Spleen (tissue), 11 donors: ENCODE results near the gene FAM177B. TPM values are rescaled to one million over a fixed set of nuclear protein-coding genes. Genes with fewer than 3 reads are reported as not detected.

ENCODE experiments used
- DNase-seq: peaks from one replicate; pipeline ENCODE4 v3.0.0-alpha.2; 2020
- H3K27ac ChIP-seq, 8 donors: fragments of 200-600 bp; sonication (generic) in 7 of 8; 1 replicate in 4 of 8; 2 replicates in 4 of 8; pipeline versions ENCODE4 v1.5.0 to v1.8.0; 2016 to 2021; ENCODE audit warnings: inconsistent platforms in 4 of 8, mild to moderate bottlenecking in 4 of 8, moderate library complexity in 1 of 8
- H3K27me3 ChIP-seq, 7 donors: fragments of 200-600 bp; sonication (generic) in 6 of 7; replicated peaks in 1 of 7; 1 replicate in 4 of 7; 2 replicates in 3 of 7; pipeline versions ENCODE4 v1.5.0 to v1.8.0; 2016 to 2021; ENCODE audit warnings: inconsistent platforms in 3 of 7, mild to moderate bottlenecking in 1 of 7
- H3K36me3 ChIP-seq, 6 donors: fragments of 200-600 bp; sonication (generic) in 5 of 6; 1 replicate in 4 of 6; 2 replicates in 2 of 6; pipeline versions ENCODE4 v1.5.0 to v1.8.0; 2016 to 2021; ENCODE audit warnings: inconsistent platforms in 2 of 6
- H3K4me1 ChIP-seq, 6 donors: fragments of 200-600 bp; sonication (generic) in 5 of 6; 1 replicate in 3 of 6; 2 replicates in 3 of 6; pipeline versions ENCODE4 v1.5.0 to v1.8.0; 2016 to 2021; ENCODE audit warnings: inconsistent platforms in 3 of 6
- H3K4me3 ChIP-seq, 8 donors: fragments of 200-600 bp; sonication (generic) in 7 of 8; 1 replicate in 4 of 8; 2 replicates in 4 of 8; pipeline versions ENCODE4 v1.5.0 to v1.8.0; 2016 to 2021; ENCODE audit warnings: inconsistent platforms in 4 of 8, mild to moderate bottlenecking in 4 of 8, moderate library complexity in 2 of 8
- H3K9me3 ChIP-seq, 8 donors: fragments of 200-600 bp; sonication (generic) in 7 of 8; 1 replicate in 4 of 8; 2 replicates in 4 of 8; pipeline versions ENCODE4 v1.5.0 to v1.8.0; 2016 to 2021; ENCODE audit warnings: inconsistent platforms in 4 of 8
- POLR2A ChIP-seq, 3 donors: fragments of 450-650 bp; IDR thresholded peaks; one replicate each; pipeline ENCODE4 v1.5.1; 2017; ENCODE audit warnings: antibody characterized with exemption in 3 of 3, mild to moderate bottlenecking in 1 of 3
- POLR2AphosphoS5 ChIP-seq, 3 donors: sonication (generic); formaldehyde crosslinking; IDR thresholded peaks; one replicate each; pipeline ENCODE4 v1.5.1; 2017; ENCODE audit warnings: antibody characterized with exemption in 3 of 3
- WGBS, 5 donors: extraction: QIAGEN DNeasy Blood & Tissue Kit in 3 of 5; methylation state at CpG; one replicate each; pipeline versions ENCODE4 v1.1.5 to v1.1.7; 2013 to 2018; 5-methylcytosine and 5-hydroxymethylcytosine counted together
- intact Hi-C: fragments of 100-400 bp; cut with DNase I; formaldehyde crosslinking; loops from one replicate; pipeline ENCODE4 v1.15.0; 2023; ENCODE audit warnings: low total_unique reads
- polyA plus RNA-seq, 3 donors: library from polyadenylated mRNA; stranded (reverse); fragments of 200-250 nt; gene quantifications; one replicate each; pipeline ENCODE4 v1.2.1, GENCODE V29; 2013
- total RNA-seq, 7 donors: library from RNA; depleted of rRNA in 3 of 7; stranded (reverse); fragments of >200 nt in 3 of 7; fragmentation: NEBNext Ultra II Directional in 4 of 7; extraction: Animal tissue kit (Norgen Biotek cat#: 25700) in 4 of 7; gene quantifications; one replicate each; pipeline versions ENCODE4 v1.1.0 to v1.2.1, GENCODE V29; 2016 to 2021
- TF ChIP-seq, protein P1 (sequence below), 11 experiments: fragments of 200-600 bp in 7 of 11; fragments of 450-650 bp in 4 of 11; sonication (generic) in 4 of 11; IDR thresholded peaks in 8 of 11; conservative IDR thresholded peaks in 3 of 11; 1 replicate in 7 of 11; 2 replicates in 4 of 11; pipeline versions ENCODE4 v1.4.0 to v1.8.0; 2016 to 2021; ENCODE audit warnings: antibody characterized with exemption in 11 of 11, inconsistent platforms in 4 of 11, mild to moderate bottlenecking in 1 of 11
- donor health status: healthy with polysubstance abuse.
- donor health status: DM: no; HTN: no; CAD: no; lungs with moderate emphysema.
- donor health status: DM: no; HTN: no; CAD: no.
- donor health status: Bipolar disorder and iron deficiency.
- donor health status: healthy.
- donor health status: DM: no; HTN: no; CAD: no.
- donor health status: DM: yes; HTN: yes; CAD: no.

FAM177B gene
- total and polyA plus RNA-seq, 10 donors: 0.91 to 19.1 (median 6.8) TPM

GRCh38 chr1:222784371-222784770 is 47.4 kb downstream of the FAM177B start:
- Histone ChIP-seq H3K4me1 (peaks cover 0 to 24% (median 0%) of the 10 kb centered on the region in 6 donors), H3K27me3 (no peaks in the 10 kb centered on the region), H3K9me3 (peaks cover 0 to 4% (median 0%) of the 10 kb centered on the region in 8 donors), H3K36me3 (no peaks in the 10 kb centered on the region), H3K27ac (no peak overlapping the region), H3K4me3 (no peak overlapping the region)
- TF ChIP-seq, protein P1, sequence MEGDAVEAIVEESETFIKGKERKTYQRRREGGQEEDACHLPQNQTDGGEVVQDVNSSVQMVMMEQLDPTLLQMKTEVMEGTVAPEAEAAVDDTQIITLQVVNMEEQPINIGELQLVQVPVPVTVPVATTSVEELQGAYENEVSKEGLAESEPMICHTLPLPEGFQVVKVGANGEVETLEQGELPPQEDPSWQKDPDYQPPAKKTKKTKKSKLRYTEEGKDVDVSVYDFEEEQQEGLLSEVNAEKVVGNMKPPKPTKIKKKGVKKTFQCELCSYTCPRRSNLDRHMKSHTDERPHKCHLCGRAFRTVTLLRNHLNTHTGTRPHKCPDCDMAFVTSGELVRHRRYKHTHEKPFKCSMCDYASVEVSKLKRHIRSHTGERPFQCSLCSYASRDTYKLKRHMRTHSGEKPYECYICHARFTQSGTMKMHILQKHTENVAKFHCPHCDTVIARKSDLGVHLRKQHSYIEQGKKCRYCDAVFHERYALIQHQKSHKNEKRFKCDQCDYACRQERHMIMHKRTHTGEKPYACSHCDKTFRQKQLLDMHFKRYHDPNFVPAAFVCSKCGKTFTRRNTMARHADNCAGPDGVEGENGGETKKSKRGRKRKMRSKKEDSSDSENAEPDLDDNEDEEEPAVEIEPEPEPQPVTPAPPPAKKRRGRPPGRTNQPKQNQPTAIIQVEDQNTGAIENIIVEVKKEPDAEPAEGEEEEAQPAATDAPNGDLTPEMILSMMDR (IDR thresholded peaks at IDR 0.05 in 8 of 11, conservative IDR thresholded peaks at IDR 0.05 in 3 of 11): no peak
- TF ChIP-seq POLR2A (IDR thresholded peaks at IDR 0.05) (no peak), POLR2AphosphoS5 (IDR thresholded peaks at IDR 0.05) (no peak)
- DNase-seq: no peak
- intact Hi-C loops: no loop called here
- 47 to 57% (median 54%) methylated on average over 3 of the region's 3 CpGs for WGBS, 5 donors

- peaks cover 0 to 10% (median 5%) of the 10 kb centered on the region in 8 donors for H3K9me3 ChIP-seq
- H3K36me3 ChIP-seq: no peaks in the 10 kb centered on the region
- no peak overlapping the region for H3K4me3 ChIP-seq
- 4 to 38% (median 12%) methylated on average over 2 of the region's 2 CpGs for WGBS, 5 donors
- no peak for TF ChIP-seq POLR2AphosphoS5 (IDR thresholded peaks at IDR 0.05)
- TF ChIP-seq, protein P1 (IDR thresholded peaks at IDR 0.05 in 8 of 11, conservative IDR thresholded peaks at IDR 0.05 in 3 of 11): no peak
- DNase-seq: no peak
- H3K27me3 ChIP-seq: no peaks in the 10 kb centered on the region
- H3K27ac ChIP-seq: no peak overlapping the region
- intact Hi-C loops: no loop called here
- peaks cover 0 to 25% (median 0%) of the 10 kb centered on the region in 6 donors for H3K4me1 ChIP-seq
Measured at GRCh38 chr1:222784916-222785315, 47.9 kb downstream of the FAM177B start.

DNA sequence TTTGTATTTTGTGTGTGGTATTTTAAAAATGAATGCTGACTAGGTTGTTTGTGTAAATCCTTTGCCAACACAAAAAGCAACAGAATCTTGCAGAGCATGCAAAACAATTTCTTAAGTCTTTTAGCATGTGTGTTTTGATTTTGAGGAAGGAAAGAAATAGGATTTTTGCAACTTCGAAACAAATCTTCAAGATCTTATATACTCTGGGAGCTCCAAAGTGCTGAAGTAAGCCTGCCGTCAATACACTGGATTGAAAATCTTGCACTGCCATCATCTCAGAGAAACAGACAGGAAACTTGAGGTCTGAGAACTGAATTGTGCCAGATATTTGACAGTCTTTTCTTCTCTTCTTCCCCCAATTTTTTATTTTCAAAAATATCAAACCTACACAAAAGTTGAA is 48.5 kb downstream of the FAM177B start:
- no peaks in the 10 kb centered on the region for H3K27me3 ChIP-seq
- no peak overlapping the region for H3K27ac ChIP-seq
- TF ChIP-seq POLR2A (IDR thresholded peaks at IDR 0.05) (no peak), POLR2AphosphoS5 (IDR thresholded peaks at IDR 0.05) (no peak)
- TF ChIP-seq, protein P1 (IDR thresholded peaks at IDR 0.05 in 8 of 11, conservative IDR thresholded peaks at IDR 0.05 in 3 of 11): no peak
- DNase-seq: no peak
- peaks cover 0 to 25% (median 0%) of the 10 kb centered on the region in 6 donors for H3K4me1 ChIP-seq
- no peaks in the 10 kb centered on the region for H3K36me3 ChIP-seq
- H3K9me3 ChIP-seq: peaks cover 0 to 15% (median 11%) of the 10 kb centered on the region in 8 donors
- intact Hi-C loops: no loop called here
- H3K4me3 ChIP-seq: no peak overlapping the region
- WGBS, 5 donors: 25 to 44% (median 34%) methylated on average over 2 of the region's 2 CpGs

DNA sequence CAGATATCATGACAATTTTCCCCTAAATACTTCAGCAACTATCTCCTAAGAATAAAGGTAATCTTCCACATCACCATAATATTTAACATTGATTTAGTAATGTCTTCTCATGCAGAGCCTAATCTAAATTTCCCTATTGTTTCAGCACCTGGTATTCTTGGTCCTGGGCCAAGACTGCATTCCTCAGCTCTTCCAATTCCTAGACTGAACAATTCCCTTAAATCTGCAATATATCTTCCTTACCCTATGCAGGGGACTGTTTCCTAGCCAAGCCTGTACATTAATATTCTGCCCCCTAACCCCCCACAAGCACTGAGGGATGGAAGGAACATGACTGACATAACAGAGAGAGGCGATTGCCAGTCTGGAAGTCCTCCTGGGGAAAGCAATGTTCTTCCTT is 49.1 kb downstream of the FAM177B start:
- no peak for TF ChIP-seq POLR2AphosphoS5 (IDR thresholded peaks at IDR 0.05)
- TF ChIP-seq, protein P1 (IDR thresholded peaks at IDR 0.05 in 8 of 11, conservative IDR thresholded peaks at IDR 0.05 in 3 of 11): no peak
- TF ChIP-seq POLR2A (IDR thresholded peaks at IDR 0.05): no peak
- Histone ChIP-seq H3K36me3 (no peaks in the 10 kb centered on the region), H3K4me3 (no peak overlapping the region), H3K27me3 (no peaks in the 10 kb centered on the region), H3K4me1 (peaks cover 0 to 25% (median 0%) of the 10 kb centered on the region in 6 donors), H3K9me3 (peaks cover 0 to 15% (median 12%) of the 10 kb centered on the region in 8 donors), H3K27ac (no peak overlapping the region)
- intact Hi-C loops: no loop called here
- WGBS, 5 donors: 60 to 77% (median 73%) methylated on average over 1 of the region's 1 CpG
- DNase-seq: no peak
